ENCODE data around the gene SEPTIN6.
"Not testable (repeated sequence)": the region's sequence is repeated elsewhere in the genome, so short reads cannot be mapped to it uniquely, and the experiment has no call there.

The SEPTIN6 gene

DNA sequence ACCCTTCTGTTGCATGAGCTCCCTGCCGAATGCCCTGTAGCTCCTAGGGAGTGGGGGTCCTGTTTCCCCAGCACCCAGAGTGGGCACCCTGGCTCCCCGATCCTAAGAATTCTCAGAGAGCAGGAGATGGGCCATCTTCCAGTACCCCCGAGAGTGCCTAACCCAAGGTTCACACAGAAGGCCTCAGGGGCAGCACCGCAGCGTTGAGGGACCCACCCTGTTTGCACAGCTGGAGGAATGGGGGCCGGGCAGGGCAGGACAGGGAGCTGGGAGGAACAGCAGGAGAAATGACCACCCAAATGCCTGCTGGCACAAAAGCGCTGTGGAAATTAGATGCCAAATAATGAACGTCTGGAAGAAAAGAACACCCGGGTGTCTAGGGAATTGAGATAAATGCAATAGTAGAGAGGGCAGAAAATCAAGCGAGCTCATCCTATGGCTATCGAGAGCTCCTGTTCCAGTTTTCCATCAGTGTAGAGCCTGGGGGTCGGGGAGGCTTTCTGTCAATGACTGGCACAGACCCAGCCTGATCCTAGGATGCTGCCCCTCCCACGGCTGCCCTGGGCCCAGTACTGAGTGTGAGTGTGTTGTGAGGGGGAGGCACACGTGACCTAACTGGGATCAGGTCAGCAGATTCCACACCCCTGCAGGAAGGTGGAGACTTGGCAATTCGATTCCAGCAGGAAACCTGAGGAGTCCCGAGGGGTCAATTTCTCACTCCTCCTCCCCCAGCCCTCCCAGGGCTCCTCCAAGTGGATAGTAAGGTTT is 25.7 kb downstream of the SEPTIN6 start:
- no peak for DNase-seq (ENCODE audit: low read depth)
- TF ChIP-seq, protein P1, sequence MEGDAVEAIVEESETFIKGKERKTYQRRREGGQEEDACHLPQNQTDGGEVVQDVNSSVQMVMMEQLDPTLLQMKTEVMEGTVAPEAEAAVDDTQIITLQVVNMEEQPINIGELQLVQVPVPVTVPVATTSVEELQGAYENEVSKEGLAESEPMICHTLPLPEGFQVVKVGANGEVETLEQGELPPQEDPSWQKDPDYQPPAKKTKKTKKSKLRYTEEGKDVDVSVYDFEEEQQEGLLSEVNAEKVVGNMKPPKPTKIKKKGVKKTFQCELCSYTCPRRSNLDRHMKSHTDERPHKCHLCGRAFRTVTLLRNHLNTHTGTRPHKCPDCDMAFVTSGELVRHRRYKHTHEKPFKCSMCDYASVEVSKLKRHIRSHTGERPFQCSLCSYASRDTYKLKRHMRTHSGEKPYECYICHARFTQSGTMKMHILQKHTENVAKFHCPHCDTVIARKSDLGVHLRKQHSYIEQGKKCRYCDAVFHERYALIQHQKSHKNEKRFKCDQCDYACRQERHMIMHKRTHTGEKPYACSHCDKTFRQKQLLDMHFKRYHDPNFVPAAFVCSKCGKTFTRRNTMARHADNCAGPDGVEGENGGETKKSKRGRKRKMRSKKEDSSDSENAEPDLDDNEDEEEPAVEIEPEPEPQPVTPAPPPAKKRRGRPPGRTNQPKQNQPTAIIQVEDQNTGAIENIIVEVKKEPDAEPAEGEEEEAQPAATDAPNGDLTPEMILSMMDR (IDR thresholded peaks at IDR 0.05; ENCODE audit: insufficient read depth, low read depth, low read length, missing control alignments), result no peak
- H3K4me3 ChIP-seq (ENCODE audit: low read depth, low read length), result no peak overlapping the region

DNA sequence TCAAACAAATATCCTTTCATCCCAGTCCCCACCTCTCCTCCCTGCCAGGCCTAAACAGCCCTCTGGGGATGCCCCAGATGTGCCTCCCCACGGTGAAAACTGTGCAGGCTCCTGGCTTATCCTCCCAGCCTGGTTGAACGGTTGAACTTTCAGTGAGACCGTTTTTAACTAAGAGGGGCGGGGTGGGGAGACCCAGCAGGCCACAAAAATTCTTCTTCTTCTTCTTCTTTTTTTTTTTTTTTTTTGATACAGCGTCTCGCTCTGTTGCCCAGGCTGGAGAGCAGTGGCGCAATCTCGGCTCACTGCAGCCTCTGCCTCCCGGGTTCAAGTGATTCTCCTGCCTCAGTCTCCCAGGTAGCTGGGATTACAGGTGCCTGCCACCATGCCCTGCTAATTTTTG is 28.1 kb downstream of the SEPTIN6 start:
- H3K4me3 ChIP-seq (ENCODE audit: low read depth, low read length), result not testable (repeated sequence)
- peak; percentile 41 for DNase-seq (ENCODE audit: low read depth)

DNA sequence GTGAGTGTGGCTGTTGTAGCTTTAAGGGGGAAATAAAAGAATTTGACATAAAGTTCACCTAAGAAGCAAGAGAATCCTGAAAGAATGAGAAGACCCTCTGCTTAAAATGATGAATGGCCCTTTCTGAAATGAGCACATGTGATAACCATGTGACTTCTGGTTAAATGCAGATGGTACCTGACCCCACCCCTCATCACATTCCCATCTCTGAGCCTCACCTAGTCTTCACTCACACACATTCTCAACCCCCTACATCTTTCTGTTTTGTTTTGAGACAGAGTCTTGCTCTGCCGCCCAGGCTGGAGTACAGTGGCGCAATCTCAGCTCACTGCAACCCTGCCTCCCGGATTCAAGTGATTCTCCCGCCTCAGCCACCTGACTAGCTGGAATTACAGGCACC is 31.5 kb downstream of the SEPTIN6 start:
- DNase-seq (ENCODE audit: low read depth), result no peak
- no peak overlapping the region for H3K4me3 ChIP-seq (ENCODE audit: low read depth, low read length)
- TF ChIP-seq, protein P1 (IDR thresholded peaks at IDR 0.05; ENCODE audit: insufficient read depth, low read depth, low read length, missing control alignments), result no peak

DNA sequence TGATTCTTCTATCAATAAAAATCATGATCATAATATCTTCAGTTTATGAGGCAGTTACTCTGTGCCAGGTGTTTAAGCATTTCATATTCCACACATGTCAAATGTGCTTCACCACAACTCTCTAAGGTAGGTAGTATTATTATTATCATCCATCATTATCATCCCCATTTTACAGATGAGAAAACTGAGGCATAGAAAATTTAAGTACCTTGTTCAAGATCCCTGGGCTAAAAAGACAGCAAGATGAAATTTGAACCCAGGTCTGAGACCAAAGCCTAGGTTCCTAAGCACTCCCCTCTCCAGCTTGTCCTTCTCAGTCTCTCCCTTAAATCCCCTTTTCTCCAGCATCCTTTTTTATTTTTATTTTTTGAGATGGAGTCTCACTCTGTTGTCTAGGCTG is 33.4 kb downstream of the SEPTIN6 start:
- TF ChIP-seq, protein P1 (IDR thresholded peaks at IDR 0.05; ENCODE audit: insufficient read depth, low read depth, low read length, missing control alignments), result no peak
- no peak for DNase-seq (ENCODE audit: low read depth)
- no peak overlapping the region for H3K4me3 ChIP-seq (ENCODE audit: low read depth, low read length)

DNA sequence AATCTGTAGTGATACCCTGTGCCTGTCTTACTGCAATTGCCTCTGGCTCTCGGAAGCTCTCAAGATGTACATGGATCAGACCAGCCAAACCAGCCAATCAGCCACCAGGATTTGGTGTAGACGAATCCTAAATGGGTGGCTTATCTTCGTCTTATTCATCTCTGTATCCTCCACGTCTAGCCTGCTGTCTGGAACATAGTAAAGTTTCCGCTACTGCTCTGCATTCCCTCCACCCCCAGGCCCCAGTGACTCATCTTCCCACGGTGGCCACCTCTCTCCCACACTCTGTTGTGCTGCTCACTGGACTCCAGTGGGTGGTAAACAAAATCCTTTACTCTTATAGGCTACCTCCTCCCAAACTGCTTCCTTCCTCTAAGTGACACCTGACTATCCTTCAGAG is 37.8 kb downstream of the SEPTIN6 start:
- TF ChIP-seq, protein P1 (IDR thresholded peaks at IDR 0.05; ENCODE audit: insufficient read depth, low read depth, low read length, missing control alignments), result no peak
- DNase-seq (ENCODE audit: low read depth), result peak; percentile 44
- no peak overlapping the region for H3K4me3 ChIP-seq (ENCODE audit: low read depth, low read length)

DNA sequence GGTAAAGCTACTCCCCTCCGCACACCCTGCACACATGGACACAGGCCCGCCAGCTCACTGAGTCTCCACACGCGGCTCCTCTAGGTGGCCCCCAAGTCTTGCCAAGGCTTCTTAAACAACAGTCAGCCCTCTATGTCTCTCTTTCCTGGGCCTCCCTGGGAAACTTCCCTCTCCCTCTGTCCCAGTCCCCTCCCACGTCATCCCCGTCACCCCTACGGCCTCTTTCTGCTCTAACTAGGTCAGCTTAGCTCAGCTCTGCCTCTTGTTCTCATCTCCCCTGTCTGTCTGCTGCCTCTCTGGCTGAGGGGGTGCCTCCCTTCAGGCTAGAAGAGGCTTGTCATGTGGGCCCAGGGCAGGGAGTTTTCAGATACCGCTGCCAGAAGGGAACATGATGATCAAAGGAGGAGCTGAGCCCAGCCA is 38.8 kb downstream of the SEPTIN6 start:
- TF ChIP-seq, protein P1 (IDR thresholded peaks at IDR 0.05; ENCODE audit: insufficient read depth, low read depth, low read length, missing control alignments), result no peak
- DNase-seq (ENCODE audit: low read depth), result no peak

DNA sequence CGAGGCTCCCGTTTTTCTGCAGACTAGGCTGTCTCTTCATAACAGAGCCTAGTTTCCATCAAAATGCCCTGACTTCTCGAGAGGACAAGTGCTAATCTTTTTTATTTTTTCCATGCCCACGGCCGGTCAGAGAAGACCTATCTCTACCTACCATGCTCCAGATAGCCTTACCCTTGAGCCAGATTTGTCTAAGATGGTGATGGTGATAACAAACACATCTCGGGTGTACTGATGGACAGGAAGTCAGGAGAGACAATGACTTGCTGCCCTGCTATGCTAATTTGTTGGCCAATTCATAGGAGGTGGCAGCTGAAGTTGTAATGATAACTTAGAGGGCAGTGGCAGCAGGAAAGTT is 44.6 kb downstream of the SEPTIN6 start:
- DNase-seq (ENCODE audit: low read depth), result no peak
- TF ChIP-seq, protein P1 (IDR thresholded peaks at IDR 0.05; ENCODE audit: insufficient read depth, low read depth, low read length, missing control alignments), result no peak
- H3K4me3 ChIP-seq (ENCODE audit: low read depth, low read length), result no peak overlapping the region

More for the DNA sequence above, 38.8 kb downstream of the SEPTIN6 start:
- H3K4me3 ChIP-seq (ENCODE audit: low read depth, low read length), result no peak overlapping the region

Measured in GM12865 (cell line).